OCI-LY1 (cell line): ENCODE data around the gene CD2AP.
A peak's percentile ranks its signal among the peaks of the same experiment; 100 is the strongest.

Source experiments
- H2AFZ ChIP-seq: fragments of 200-600 bp; sonication (generic), shearing (Covaris generic); 2 replicates; pipeline ENCODE4 v1.6.0; 2014; ENCODE audit warnings: antibody characterized with exemption, mild to moderate bottlenecking, low read length
- H3F3A ChIP-seq: fragments of 200-600 bp; sonication (generic), shearing (Covaris generic); 2 replicates; pipeline ENCODE4 v1.6.0; 2014; ENCODE audit warnings: mild to moderate bottlenecking, antibody characterized with exemption, low read length, moderate library complexity; ENCODE audit not compliant: insufficient read depth
- H3K27ac ChIP-seq: fragments of 200-600 bp; sonication (generic); 2 replicates; pipeline ENCODE4 v1.5.1; 2014; ENCODE audit warnings: low read length, mixed run types, mild to moderate bottlenecking, low read depth; ENCODE audit not compliant: poor library complexity, severe bottlenecking
- H3K27me3 ChIP-seq: fragments of 200-600 bp; sonication (generic); 2 replicates; pipeline ENCODE4 v1.6.0; 2014; ENCODE audit warnings: antibody characterized with exemption, mild to moderate bottlenecking, low read length, moderate library complexity; ENCODE audit not compliant: insufficient read depth
- H3K36me3 ChIP-seq: fragments of 200-600 bp; sonication (generic); 2 replicates; pipeline ENCODE4 v1.6.1; 2014; ENCODE audit warnings: mild to moderate bottlenecking, antibody characterized with exemption, low read length, moderate library complexity, mixed read lengths; ENCODE audit not compliant: insufficient read depth
- H3K4me1 ChIP-seq: fragments of 200-600 bp; sonication (generic); 2 replicates; pipeline ENCODE4 v1.5.1; 2014; ENCODE audit warnings: mild to moderate bottlenecking, low read length, moderate library complexity; ENCODE audit not compliant: insufficient read depth, severe bottlenecking
- H3K4me2 ChIP-seq: fragments of 200-600 bp; sonication (generic), shearing (Covaris generic); 2 replicates; pipeline ENCODE4 v1.6.1; 2014; ENCODE audit warnings: low read length
- H3K4me3 ChIP-seq: fragments of 200-600 bp; sonication (generic); 2 replicates; pipeline ENCODE4 v1.5.1; 2014; ENCODE audit warnings: low read length, low read depth, mild to moderate bottlenecking, mixed read lengths; ENCODE audit not compliant: poor library complexity, severe bottlenecking
- H3K79me2 ChIP-seq: fragments of 200-600 bp; shearing (Covaris generic); 2 replicates; pipeline ENCODE4 v1.6.1; 2016; ENCODE audit warnings: mixed run types, low read length, mixed read lengths; ENCODE audit not compliant: insufficient read depth
- H3K9ac ChIP-seq: fragments of 200-600 bp; sonication (generic), shearing (Covaris generic); 2 replicates; pipeline ENCODE4 v1.6.1; 2014; ENCODE audit warnings: mild to moderate bottlenecking, low read length, mixed read lengths
- H3K9me2 ChIP-seq: fragments of 200-600 bp; sonication (generic), shearing (Covaris generic); 2 replicates; pipeline ENCODE4 v1.6.1; 2014; ENCODE audit warnings: low read depth, mild to moderate bottlenecking, low read length, mixed read lengths
- H3K9me3 ChIP-seq: fragments of 200-600 bp; shearing (Covaris generic); 2 replicates; pipeline ENCODE4 v1.6.1; 2014; ENCODE audit warnings: low read length, mixed read lengths
- H4K20me1 ChIP-seq: fragments of 200-600 bp; sonication (generic), shearing (Covaris generic); 2 replicates; pipeline ENCODE4 v1.6.0; 2016; ENCODE audit warnings: mild to moderate bottlenecking, low read length; ENCODE audit not compliant: insufficient read depth
- CTCF ChIP-seq: fragments of 200-600 bp; sonication (generic), shearing (Covaris generic); IDR thresholded peaks from 2 replicates; pipeline ENCODE4 v1.5.1; 2017; ENCODE audit warnings: mild to moderate bottlenecking, antibody characterized with exemption, low read length, moderate library complexity, mixed read lengths
- EZH2 ChIP-seq: fragments of 200-600 bp; sonication (generic), shearing (Covaris generic); IDR thresholded peaks from 2 replicates; pipeline ENCODE4 v1.8.0; 2017; ENCODE audit warnings: borderline replicate concordance, mixed run types, mild to moderate bottlenecking, antibody characterized with exemption, low read length, moderate library complexity, mixed read lengths

CD2AP gene

GRCh38 chr6:47481806-47482205 is 4.2 kb downstream of the CD2AP start:
- Histone ChIP-seq H3K9me3 (no peaks in the 10 kb centered on the region), H3K36me3 (peaks cover 14% of the 10 kb centered on the region; the same call in 1 of the 2 replicates), H3F3A (no peaks in the 10 kb centered on the region), H3K27ac (peak overlapping the region; percentile 90), H3K79me2 (peaks cover 85% of the 10 kb centered on the region), H3K9me2 (no peaks in the 10 kb centered on the region), H4K20me1 (no peaks in the 10 kb centered on the region), H3K4me3 (peak overlapping the region; percentile 29), H2AFZ (no peak overlapping the region), H3K4me2 (peak overlapping the region; percentile 51), H3K27me3 (no peaks in the 10 kb centered on the region), H3K9ac (peak overlapping the region; percentile 15; the same call in 1 of the 2 replicates), H3K4me1 (peaks cover 53% of the 10 kb centered on the region)
- TF ChIP-seq EZH2 (no peak), CTCF (peak; percentile 10; the same call in 1 of the 2 replicates)

- H3K4me1 ChIP-seq, result peaks cover 50% of the 10 kb centered on the region
- no peaks in the 10 kb centered on the region for H3K9me2 ChIP-seq
- peak overlapping the region; percentile 90 for H3K27ac ChIP-seq
- H3K9ac ChIP-seq, result peak overlapping the region; percentile 2; the same call in 1 of the 2 replicates
- TF ChIP-seq CTCF (no peak), EZH2 (no peak)
- peaks cover 100% of the 10 kb centered on the region for H3K79me2 ChIP-seq
- no peak overlapping the region for H3K4me3 ChIP-seq
- no peaks in the 10 kb centered on the region for H3K27me3 ChIP-seq
- peaks cover 14% of the 10 kb centered on the region; the same call in 1 of the 2 replicates for H3K36me3 ChIP-seq
- H4K20me1 ChIP-seq, result no peaks in the 10 kb centered on the region
- H2AFZ ChIP-seq, result no peak overlapping the region
- no peaks in the 10 kb centered on the region for H3F3A ChIP-seq
- H3K4me2 ChIP-seq, result 0 out of 2 replicates have a peak overlapping the region, but pooled peaks have one; percentile 35
- H3K9me3 ChIP-seq, result no peaks in the 10 kb centered on the region
Measured at GRCh38 chr6:47483516-47483852, 5.9 kb downstream of the CD2AP start.

- Histone ChIP-seq H3K9ac (no peak overlapping the region), H2AFZ (no peak overlapping the region), H3K4me2 (no peak overlapping the region), H3K9me3 (no peaks in the 10 kb centered on the region), H3K27me3 (no peaks in the 10 kb centered on the region), H3K4me3 (no peak overlapping the region), H4K20me1 (no peaks in the 10 kb centered on the region), H3K27ac (peak overlapping the region; percentile 90), H3K4me1 (peaks cover 50% of the 10 kb centered on the region), H3K79me2 (peaks cover 100% of the 10 kb centered on the region), H3F3A (no peaks in the 10 kb centered on the region), H3K36me3 (peaks cover 14% of the 10 kb centered on the region; the same call in 1 of the 2 replicates), H3K9me2 (no peaks in the 10 kb centered on the region)
- TF ChIP-seq EZH2 (no peak), CTCF (no peak)
Measured at GRCh38 chr6:47483853-47484546, 6.4 kb downstream of the CD2AP start.
